SK-N-SH (cell line): ENCODE measurements around the gene ASMTL. TPM values are rescaled to one million over a fixed set of nuclear protein-coding genes. Genes with fewer than 3 reads are reported as not detected.

Source experiments
- CTCF ChIA-PET: fragments of 300-600, 350-600 bp; formaldehyde crosslinking; extraction: SDS; loops from one replicate; lab custom pipeline; 2021; lab: Yijun Ruan, JAX
- POLR2A ChIA-PET: fragments of 350-600 bp; sonication (Branson Sonifier 250); formaldehyde crosslinking; extraction: SDS; loops from one replicate; lab custom pipeline; 2020; ENCODE audit warnings: antibody characterized with exemption, inconsistent platforms; lab: Yijun Ruan, JAX
- DNase-seq: peaks from one replicate; pipeline ENCODE4 v3.0.0; 2012
- H2AFZ ChIP-seq: fragments of 200-600 bp; sonication (generic); 2 replicates; pipeline ENCODE4 v1.8.1; 2016; ENCODE audit warnings: antibody characterized with exemption, mild to moderate bottlenecking, low read depth
- H3F3A ChIP-seq: fragments of 200-600 bp; sonication (generic); replicated peaks from 2 replicates; pipeline ENCODE3; 2016; ENCODE audit warnings: antibody characterized with exemption, mild to moderate bottlenecking; ENCODE audit not compliant: insufficient read depth
- H3K27ac ChIP-seq, 2 experiments: fragments of 200-500 bp in 1 of 2; fragments of 200-600 bp in 1 of 2; sonication (Bioruptor generic) in 1 of 2; sonication (generic), shearing (Covaris generic) in 1 of 2; 2 replicates each; pipeline versions ENCODE4 v1.5.1 to v1.6.1; 2014 to 2016; ENCODE audit warnings: low read depth in 2 of 2, inconsistent platforms in 1 of 2, low read length in 1 of 2, mild to moderate bottlenecking in 1 of 2, mixed read lengths in 1 of 2
- H3K27me3 ChIP-seq: fragments of 200-600 bp; sonication (generic), shearing (Covaris generic); 2 replicates; pipeline ENCODE4 v1.6.1; 2016; ENCODE audit warnings: mixed run types; ENCODE audit not compliant: insufficient read depth
- H3K36me3 ChIP-seq, 2 experiments: fragments of 200-500 bp in 1 of 2; fragments of 200-600 bp in 1 of 2; sonication (Bioruptor generic) in 1 of 2; sonication (generic) in 1 of 2; replicated peaks in 1 of 2; 2 replicates each; pipeline versions ENCODE3 to v1.5.1; 2014 to 2016; ENCODE audit warnings: low read length in 1 of 2, mild to moderate bottlenecking in 1 of 2; ENCODE audit not compliant: insufficient read depth in 2 of 2, control insufficient read depth in 1 of 2
- H3K4me1 ChIP-seq, 2 experiments: fragments of 200-500 bp in 1 of 2; fragments of 200-600 bp in 1 of 2; sonication (Bioruptor generic) in 1 of 2; sonication (generic), shearing (Covaris generic) in 1 of 2; 2 replicates each; pipeline versions ENCODE4 v1.5.1 to v1.6.1; 2014 to 2016; ENCODE audit warnings: low read depth in 1 of 2, low read length in 1 of 2, mixed run types in 1 of 2; ENCODE audit not compliant: insufficient read depth in 2 of 2, control insufficient read depth in 1 of 2
- H3K4me2 ChIP-seq: fragments of 200-600 bp; sonication (generic), shearing (Covaris generic); 2 replicates; pipeline ENCODE4 v1.6.1; 2017; ENCODE audit warnings: mixed run types
- H3K4me3 ChIP-seq, 2 experiments: fragments of 200-500 bp in 1 of 2; fragments of 200-600 bp in 1 of 2; sonication (Bioruptor generic) in 1 of 2; sonication (generic), shearing (Covaris generic) in 1 of 2; 2 replicates each; pipeline versions ENCODE4 v1.5.1 to v1.8.1; 2014 to 2016; ENCODE audit warnings: low read depth in 2 of 2, inconsistent platforms in 1 of 2, low read length in 1 of 2, mild to moderate bottlenecking in 1 of 2, mixed read lengths in 1 of 2, moderate library complexity in 1 of 2
- H3K79me2 ChIP-seq: fragments of 200-600 bp; sonication (generic); 2 replicates; pipeline ENCODE4 v1.8.1; 2017; ENCODE audit warnings: mild to moderate bottlenecking; ENCODE audit not compliant: insufficient read depth
- H3K9ac ChIP-seq: fragments of 200-600 bp; sonication (generic); 2 replicates; pipeline ENCODE4 v1.6.1; 2017; ENCODE audit warnings: mixed run types
- H3K9me2 ChIP-seq: fragments of 200-600 bp; sonication (generic); 2 replicates; pipeline ENCODE4 v1.6.1; 2017; ENCODE audit warnings: mixed run types
- H3K9me3 ChIP-seq: fragments of 200-600 bp; sonication (generic); 2 replicates; pipeline ENCODE4 v1.6.1; 2017; ENCODE audit warnings: mixed run types, mild to moderate bottlenecking, moderate library complexity
- H4K20me1 ChIP-seq: fragments of 200-600 bp; sonication (generic); 2 replicates; pipeline ENCODE4 v1.6.1; 2017; ENCODE audit warnings: mild to moderate bottlenecking, mixed run types; ENCODE audit not compliant: insufficient read depth
- CHD2 ChIP-seq: fragments of 150-350 bp; IDR thresholded peaks from 2 replicates; pipeline ENCODE4 v1.6.1; 2018; ENCODE audit warnings: low read length; ENCODE audit not compliant: partially characterized antibody
- EP300 ChIP-seq, 2 experiments: IDR thresholded peaks; 2 replicates each; pipeline versions ENCODE4 v1.4.0 to v1.6.1; 2012; ENCODE audit warnings: borderline replicate concordance in 1 of 2, low read depth in 1 of 2, low read length in 1 of 2
- FOSL2 ChIP-seq: IDR thresholded peaks from 2 replicates; pipeline ENCODE4 v1.4.0; 2012; ENCODE audit warnings: low read depth, mild to moderate bottlenecking, moderate library complexity, borderline replicate concordance
- FOXJ3 ChIP-seq: sonication (generic); formaldehyde crosslinking; IDR thresholded peaks from 2 replicates; pipeline ENCODE4 v1.5.1; 2020; ENCODE audit warnings: mild to moderate bottlenecking, missing genetic modification reagents
- JUND ChIP-seq: IDR thresholded peaks from 2 replicates; pipeline ENCODE4 v1.4.0; 2012
- MEF2A ChIP-seq: IDR thresholded peaks from 2 replicates; pipeline ENCODE4 v1.4.0; 2012; ENCODE audit warnings: low read depth, borderline replicate concordance
- MXI1 ChIP-seq: IDR thresholded peaks from 2 replicates; pipeline ENCODE4 v1.6.1; 2012; ENCODE audit warnings: mild to moderate bottlenecking, low read depth, low read length, improper control_type of control experiment
- NRF1 ChIP-seq: IDR thresholded peaks from 2 replicates; pipeline ENCODE4 v1.6.1; 2012; ENCODE audit warnings: low read depth, mild to moderate bottlenecking, low read length
- POLR2AphosphoS5 ChIP-seq: IDR thresholded peaks from 2 replicates; pipeline ENCODE4 v1.6.1; 2012; ENCODE audit warnings: low read depth, low read length
- RAD21 ChIP-seq: IDR thresholded peaks from 2 replicates; pipeline ENCODE4 v1.6.1; 2012; ENCODE audit warnings: mild to moderate bottlenecking, low read length
- RXRA ChIP-seq: IDR thresholded peaks from 2 replicates; pipeline ENCODE4 v1.4.0; 2012; ENCODE audit warnings: low read depth, mild to moderate bottlenecking, borderline replicate concordance
- SIN3A ChIP-seq: IDR thresholded peaks from 2 replicates; pipeline ENCODE4 v1.6.1; 2012; ENCODE audit warnings: low read depth, mild to moderate bottlenecking, low read length, moderate library complexity, borderline replicate concordance
- SMC3 ChIP-seq: IDR thresholded peaks from 2 replicates; pipeline ENCODE4 v1.6.1; 2012; ENCODE audit warnings: low read depth, low read length, improper control_type of control experiment
- TEAD4 ChIP-seq: IDR thresholded peaks from 2 replicates; pipeline ENCODE4 v1.4.0; 2012; ENCODE audit warnings: mild to moderate bottlenecking, borderline replicate concordance; ENCODE audit not compliant: insufficient read depth
- WGBS: methylation state at CpG from one replicate; pipeline ENCODE4 v1.1.6; 2017; ENCODE audit warnings: low lambda C conversion rate; 5-methylcytosine and 5-hydroxymethylcytosine counted together
- polyA plus RNA-seq, 3 experiments: library from polyadenylated mRNA; depleted of rRNA; stranded (reverse); fragments of >200 nt; gene quantifications; 2 replicates each; pipeline ENCODE4 v1.2.3, GENCODE V29; 2012
- TF ChIP-seq, protein P1 (sequence below): fragments of 200-600 bp; sonication (generic); IDR thresholded peaks from 2 replicates; pipeline ENCODE4 v1.6.1; 2017; ENCODE audit warnings: antibody characterized with exemption, mild to moderate bottlenecking, moderate library complexity
- TF ChIP-seq, protein P2 (sequence below): IDR thresholded peaks from 2 replicates; pipeline ENCODE4 v1.4.0; 2012; ENCODE audit warnings: low read depth
- TF ChIP-seq, protein P3 (sequence below): IDR thresholded peaks from 2 replicates; pipeline ENCODE4 v1.6.1; 2012; ENCODE audit warnings: mild to moderate bottlenecking, low read depth, low read length, moderate library complexity
- TF ChIP-seq, protein P4 (sequence below): IDR thresholded peaks from 2 replicates; pipeline ENCODE4; 2012
- TF ChIP-seq, protein P5 (sequence below): fragments of 150-350 bp; IDR thresholded peaks from 2 replicates; pipeline ENCODE4 v1.6.1; 2016; ENCODE audit warnings: mild to moderate bottlenecking, low read depth, low read length

The ASMTL gene
- polyA plus RNA-seq, 1 of the 3 experiments (the other 2 are of a cell fraction): 37.7 TPM

DNA sequence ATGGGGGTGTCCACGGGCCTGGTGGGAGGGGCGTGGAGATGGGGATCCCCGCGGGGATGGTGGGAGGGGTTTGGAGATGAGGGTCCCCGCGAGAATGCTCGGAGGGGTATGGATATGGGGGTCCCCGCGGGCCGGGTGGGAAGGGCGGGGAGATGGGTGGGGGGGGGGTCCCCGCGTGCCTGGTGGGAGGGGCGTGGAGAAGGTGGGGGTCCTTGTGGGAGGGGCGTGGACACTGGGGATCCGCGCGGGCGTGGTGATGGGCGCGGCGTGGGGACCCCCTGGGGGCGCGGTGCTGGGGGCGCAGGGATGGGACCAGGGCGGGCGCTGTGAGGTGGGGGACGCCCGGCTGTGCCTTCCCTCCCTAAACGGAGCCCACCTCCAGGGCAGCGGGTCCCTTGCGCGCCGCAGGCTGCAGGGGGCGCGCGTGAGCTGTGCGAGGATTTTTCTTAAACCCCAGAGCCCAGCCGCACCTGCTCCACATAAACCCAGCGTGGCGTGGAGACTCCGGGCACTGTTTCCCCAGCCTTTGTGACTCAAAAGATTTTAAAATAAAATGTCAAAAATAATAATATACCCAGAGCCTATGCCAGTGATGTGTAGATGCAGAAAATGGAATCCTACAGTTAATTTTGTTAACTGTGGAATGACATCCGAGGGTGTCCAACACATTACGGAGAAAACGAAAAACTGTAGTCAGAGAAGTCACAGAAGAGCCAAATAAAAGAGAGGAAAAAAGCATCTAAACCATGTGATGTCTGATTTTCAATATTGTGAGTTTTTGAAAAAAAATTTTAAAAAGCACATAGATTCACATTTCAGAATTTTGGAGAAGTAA lies 1.5 kb upstream of the ASMTL start:
- Histone ChIP-seq H3F3A (peaks cover 8% of the 10 kb centered on the region), H2AFZ (no peak overlapping the region), H3K9ac (no peak overlapping the region), H3K36me3 (no peaks in the 10 kb centered on the region), H3K4me3 (peak overlapping the region; percentile 60 to 65; a peak in 3 of 4 replicates), H3K9me2 (no peaks in the 10 kb centered on the region), H3K27me3 (peaks cover 16% of the 10 kb centered on the region; the same call in 1 of the 2 replicates), H4K20me1 (0 out of 2 replicates have a peak, but pooled peaks cover 3% of the 10 kb centered on the region), H3K4me1 (peaks cover 0 to 9% of the 10 kb centered on the region in 2 experiments; a peak in 1 of 4 replicates), H3K9me3 (no peaks in the 10 kb centered on the region), H3K27ac (no peak overlapping the region), H3K79me2 (peaks cover 23% of the 10 kb centered on the region), H3K4me2 (peak overlapping the region; percentile 85; the same call in 1 of the 2 replicates)
- WGBS: 6% methylated on average over 35 of the region's 45 CpGs
- ChIA-PET CTCF (no interaction called here), POLR2A (no interaction called here)
- peak; percentile 85 for DNase-seq
- TF ChIP-seq, protein P1, sequence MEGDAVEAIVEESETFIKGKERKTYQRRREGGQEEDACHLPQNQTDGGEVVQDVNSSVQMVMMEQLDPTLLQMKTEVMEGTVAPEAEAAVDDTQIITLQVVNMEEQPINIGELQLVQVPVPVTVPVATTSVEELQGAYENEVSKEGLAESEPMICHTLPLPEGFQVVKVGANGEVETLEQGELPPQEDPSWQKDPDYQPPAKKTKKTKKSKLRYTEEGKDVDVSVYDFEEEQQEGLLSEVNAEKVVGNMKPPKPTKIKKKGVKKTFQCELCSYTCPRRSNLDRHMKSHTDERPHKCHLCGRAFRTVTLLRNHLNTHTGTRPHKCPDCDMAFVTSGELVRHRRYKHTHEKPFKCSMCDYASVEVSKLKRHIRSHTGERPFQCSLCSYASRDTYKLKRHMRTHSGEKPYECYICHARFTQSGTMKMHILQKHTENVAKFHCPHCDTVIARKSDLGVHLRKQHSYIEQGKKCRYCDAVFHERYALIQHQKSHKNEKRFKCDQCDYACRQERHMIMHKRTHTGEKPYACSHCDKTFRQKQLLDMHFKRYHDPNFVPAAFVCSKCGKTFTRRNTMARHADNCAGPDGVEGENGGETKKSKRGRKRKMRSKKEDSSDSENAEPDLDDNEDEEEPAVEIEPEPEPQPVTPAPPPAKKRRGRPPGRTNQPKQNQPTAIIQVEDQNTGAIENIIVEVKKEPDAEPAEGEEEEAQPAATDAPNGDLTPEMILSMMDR: peak; percentile 93
- no peak for TF ChIP-seq MXI1
- no peak for TF ChIP-seq SIN3A
- TF ChIP-seq, protein P2, sequence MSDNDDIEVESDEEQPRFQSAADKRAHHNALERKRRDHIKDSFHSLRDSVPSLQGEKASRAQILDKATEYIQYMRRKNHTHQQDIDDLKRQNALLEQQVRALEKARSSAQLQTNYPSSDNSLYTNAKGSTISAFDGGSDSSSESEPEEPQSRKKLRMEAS: 0 out of 2 replicates have a peak, but pooled peaks have one; percentile 42
- no peak for TF ChIP-seq TEAD4
- no peak for TF ChIP-seq RXRA
- TF ChIP-seq FOXJ3 (CRISPR knock-in tag): no peak
- no peak for TF ChIP-seq NRF1
- TF ChIP-seq, protein P3, sequence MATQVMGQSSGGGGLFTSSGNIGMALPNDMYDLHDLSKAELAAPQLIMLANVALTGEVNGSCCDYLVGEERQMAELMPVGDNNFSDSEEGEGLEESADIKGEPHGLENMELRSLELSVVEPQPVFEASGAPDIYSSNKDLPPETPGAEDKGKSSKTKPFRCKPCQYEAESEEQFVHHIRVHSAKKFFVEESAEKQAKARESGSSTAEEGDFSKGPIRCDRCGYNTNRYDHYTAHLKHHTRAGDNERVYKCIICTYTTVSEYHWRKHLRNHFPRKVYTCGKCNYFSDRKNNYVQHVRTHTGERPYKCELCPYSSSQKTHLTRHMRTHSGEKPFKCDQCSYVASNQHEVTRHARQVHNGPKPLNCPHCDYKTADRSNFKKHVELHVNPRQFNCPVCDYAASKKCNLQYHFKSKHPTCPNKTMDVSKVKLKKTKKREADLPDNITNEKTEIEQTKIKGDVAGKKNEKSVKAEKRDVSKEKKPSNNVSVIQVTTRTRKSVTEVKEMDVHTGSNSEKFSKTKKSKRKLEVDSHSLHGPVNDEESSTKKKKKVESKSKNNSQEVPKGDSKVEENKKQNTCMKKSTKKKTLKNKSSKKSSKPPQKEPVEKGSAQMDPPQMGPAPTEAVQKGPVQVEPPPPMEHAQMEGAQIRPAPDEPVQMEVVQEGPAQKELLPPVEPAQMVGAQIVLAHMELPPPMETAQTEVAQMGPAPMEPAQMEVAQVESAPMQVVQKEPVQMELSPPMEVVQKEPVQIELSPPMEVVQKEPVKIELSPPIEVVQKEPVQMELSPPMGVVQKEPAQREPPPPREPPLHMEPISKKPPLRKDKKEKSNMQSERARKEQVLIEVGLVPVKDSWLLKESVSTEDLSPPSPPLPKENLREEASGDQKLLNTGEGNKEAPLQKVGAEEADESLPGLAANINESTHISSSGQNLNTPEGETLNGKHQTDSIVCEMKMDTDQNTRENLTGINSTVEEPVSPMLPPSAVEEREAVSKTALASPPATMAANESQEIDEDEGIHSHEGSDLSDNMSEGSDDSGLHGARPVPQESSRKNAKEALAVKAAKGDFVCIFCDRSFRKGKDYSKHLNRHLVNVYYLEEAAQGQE: no peak
- TF ChIP-seq SMC3: peak; percentile 70
- TF ChIP-seq POLR2AphosphoS5: no peak
- TF ChIP-seq RAD21: peak; percentile 83
- no peak for TF ChIP-seq MEF2A
- TF ChIP-seq, protein P4, sequence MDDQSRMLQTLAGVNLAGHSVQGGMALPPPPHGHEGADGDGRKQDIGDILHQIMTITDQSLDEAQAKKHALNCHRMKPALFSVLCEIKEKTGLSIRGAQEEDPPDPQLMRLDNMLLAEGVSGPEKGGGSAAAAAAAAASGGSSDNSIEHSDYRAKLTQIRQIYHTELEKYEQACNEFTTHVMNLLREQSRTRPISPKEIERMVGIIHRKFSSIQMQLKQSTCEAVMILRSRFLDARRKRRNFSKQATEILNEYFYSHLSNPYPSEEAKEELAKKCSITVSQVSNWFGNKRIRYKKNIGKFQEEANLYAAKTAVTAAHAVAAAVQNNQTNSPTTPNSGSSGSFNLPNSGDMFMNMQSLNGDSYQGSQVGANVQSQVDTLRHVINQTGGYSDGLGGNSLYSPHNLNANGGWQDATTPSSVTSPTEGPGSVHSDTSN: no peak
- TF ChIP-seq EP300 (IDR thresholded peaks at IDR 0.05; ENCODE audit: borderline replicate concordance in 1 of 2, low read depth in 1 of 2, low read length in 1 of 2): no peak
- TF ChIP-seq, protein P5, sequence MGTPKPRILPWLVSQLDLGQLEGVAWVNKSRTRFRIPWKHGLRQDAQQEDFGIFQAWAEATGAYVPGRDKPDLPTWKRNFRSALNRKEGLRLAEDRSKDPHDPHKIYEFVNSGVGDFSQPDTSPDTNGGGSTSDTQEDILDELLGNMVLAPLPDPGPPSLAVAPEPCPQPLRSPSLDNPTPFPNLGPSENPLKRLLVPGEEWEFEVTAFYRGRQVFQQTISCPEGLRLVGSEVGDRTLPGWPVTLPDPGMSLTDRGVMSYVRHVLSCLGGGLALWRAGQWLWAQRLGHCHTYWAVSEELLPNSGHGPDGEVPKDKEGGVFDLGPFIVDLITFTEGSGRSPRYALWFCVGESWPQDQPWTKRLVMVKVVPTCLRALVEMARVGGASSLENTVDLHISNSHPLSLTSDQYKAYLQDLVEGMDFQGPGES: no peak
- TF ChIP-seq CHD2: no peak
- TF ChIP-seq JUND: no peak
- no peak for TF ChIP-seq FOSL2
